ENCODE data around the gene HYDIN.
"Not testable (repeated sequence)": the region's sequence is repeated elsewhere in the genome, so short reads cannot be mapped to it uniquely, and the experiment has no call there.

The HYDIN gene

GRCh38 chr16:70822734-70823133 lies 407.8 kb downstream of the HYDIN start:
- not testable (repeated sequence) for H4K91ac ChIP-seq (ENCODE audit: low read depth, low read length, poor library complexity); H2AK5ac ChIP-seq (ENCODE audit: low read depth, low read length); H2BK12ac ChIP-seq (ENCODE audit: low read length); H3K4me1 ChIP-seq (ENCODE audit: control insufficient read depth in 2 of 2, insufficient read depth in 1 of 2, low read depth in 1 of 2, low read length in 2 of 2); DNase-seq (ENCODE audit: low spot score); H3K9me3 ChIP-seq (replicated peaks in 1 of 2; ENCODE audit: control insufficient read depth in 2 of 2, insufficient read depth in 1 of 2, low read depth in 1 of 2, low read length in 2 of 2); H3K79me1 ChIP-seq (ENCODE audit: low read depth, low read length); H3K4me2 ChIP-seq (ENCODE audit: insufficient read depth, low read length, poor library complexity, severe bottlenecking); H3K4me3 ChIP-seq (ENCODE audit: low read length in 2 of 2); H2BK15ac ChIP-seq (ENCODE audit: low read length); H2AFZ ChIP-seq (ENCODE audit: low read length); H3K4ac ChIP-seq (ENCODE audit: low read length); H3K23ac ChIP-seq (ENCODE audit: low read depth, low read length, poor library complexity); H3K36me3 ChIP-seq (replicated peaks in 1 of 2; ENCODE audit: control insufficient read depth in 2 of 2, insufficient read depth in 2 of 2, low read length in 2 of 2); H2BK5ac ChIP-seq (ENCODE audit: low read length); H3K18ac ChIP-seq (ENCODE audit: low read length); H3K9ac ChIP-seq (ENCODE audit: low read depth, low read length, poor library complexity); H2BK120ac ChIP-seq (ENCODE audit: low read depth, low read length); H3K14ac ChIP-seq (ENCODE audit: low read length); H3K27me3 ChIP-seq (ENCODE audit: control insufficient read depth in 3 of 3, insufficient read depth in 3 of 3, low read depth in 1 of 3, low read length in 3 of 3); H3K27ac ChIP-seq (replicated peaks; ENCODE audit: low read length); H4K8ac ChIP-seq (ENCODE audit: low read depth, low read length)
- no CpG with 5 or more reads among the region's 2 CpGs for WGBS, 2 donors (ENCODE audit: extremely low coverage in 2 of 2, insufficient read length in 2 of 2, insufficient replicate concordance in 1 of 2)

GRCh38 chr16:70818088-70818487 lies 412.4 kb downstream of the HYDIN start:
- not testable (repeated sequence) for H2BK120ac ChIP-seq (ENCODE audit: low read depth, low read length); H4K91ac ChIP-seq (ENCODE audit: low read depth, low read length, poor library complexity); H3K14ac ChIP-seq (ENCODE audit: low read length); H2BK5ac ChIP-seq (ENCODE audit: low read length); H3K27me3 ChIP-seq (ENCODE audit: control insufficient read depth in 3 of 3, insufficient read depth in 3 of 3, low read depth in 1 of 3, low read length in 3 of 3); H3K4me1 ChIP-seq (ENCODE audit: control insufficient read depth in 2 of 2, insufficient read depth in 1 of 2, low read depth in 1 of 2, low read length in 2 of 2); H3K4me3 ChIP-seq (ENCODE audit: low read length in 2 of 2); H3K23ac ChIP-seq (ENCODE audit: low read depth, low read length, poor library complexity); H2BK15ac ChIP-seq (ENCODE audit: low read length); H3K18ac ChIP-seq (ENCODE audit: low read length); H3K9ac ChIP-seq (ENCODE audit: low read depth, low read length, poor library complexity); H3K36me3 ChIP-seq (replicated peaks in 1 of 2; ENCODE audit: control insufficient read depth in 2 of 2, insufficient read depth in 2 of 2, low read length in 2 of 2); H3K27ac ChIP-seq (replicated peaks; ENCODE audit: low read length); H3K9me3 ChIP-seq (replicated peaks in 1 of 2; ENCODE audit: control insufficient read depth in 2 of 2, insufficient read depth in 1 of 2, low read depth in 1 of 2, low read length in 2 of 2); DNase-seq (ENCODE audit: low spot score); H2BK12ac ChIP-seq (ENCODE audit: low read length); H3K4me2 ChIP-seq (ENCODE audit: insufficient read depth, low read length, poor library complexity, severe bottlenecking); H2AFZ ChIP-seq (ENCODE audit: low read length); H4K8ac ChIP-seq (ENCODE audit: low read depth, low read length); H3K4ac ChIP-seq (ENCODE audit: low read length); H3K79me1 ChIP-seq (ENCODE audit: low read depth, low read length); H2AK5ac ChIP-seq (ENCODE audit: low read depth, low read length)
- no CpG with 5 or more reads among the region's 13 CpGs for WGBS, 2 donors (ENCODE audit: extremely low coverage in 2 of 2, insufficient read length in 2 of 2, insufficient replicate concordance in 1 of 2)

- Histone ChIP-seq H3K27me3 (ENCODE audit: control insufficient read depth in 3 of 3, insufficient read depth in 3 of 3, low read depth in 1 of 3, low read length in 3 of 3) (peaks cover 0 to 10% (median 0%) of the 10 kb centered on the region in 3 experiments), H4K91ac (ENCODE audit: low read depth, low read length, poor library complexity) (no peak overlapping the region), H2BK120ac (ENCODE audit: low read depth, low read length) (no peak overlapping the region), H4K8ac (ENCODE audit: low read depth, low read length) (no peak overlapping the region), H2AK5ac (ENCODE audit: low read depth, low read length) (no peak overlapping the region), H3K4ac (ENCODE audit: low read length) (no peak overlapping the region), H3K4me3 (ENCODE audit: low read length in 2 of 2) (no peak overlapping the region), H3K9ac (ENCODE audit: low read depth, low read length, poor library complexity) (no peak overlapping the region), H3K79me1 (ENCODE audit: low read depth, low read length) (no peaks in the 10 kb centered on the region), H3K14ac (ENCODE audit: low read length) (no peak overlapping the region), H3K9me3 (replicated peaks in 1 of 2; ENCODE audit: control insufficient read depth in 2 of 2, insufficient read depth in 1 of 2, low read depth in 1 of 2, low read length in 2 of 2) (no peaks in the 10 kb centered on the region), H2BK5ac (ENCODE audit: low read length) (no peak overlapping the region), H3K23ac (ENCODE audit: low read depth, low read length, poor library complexity) (no peak overlapping the region), H3K36me3 (replicated peaks in 1 of 2; ENCODE audit: control insufficient read depth in 2 of 2, insufficient read depth in 2 of 2, low read length in 2 of 2) (no peaks in the 10 kb centered on the region), H2AFZ (ENCODE audit: low read length) (no peak overlapping the region), H2BK12ac (ENCODE audit: low read length) (no peak overlapping the region), H3K4me1 (ENCODE audit: control insufficient read depth in 2 of 2, insufficient read depth in 1 of 2, low read depth in 1 of 2, low read length in 2 of 2) (no peaks in the 10 kb centered on the region), H3K27ac (replicated peaks; ENCODE audit: low read length) (no peak overlapping the region), H2BK15ac (ENCODE audit: low read length) (no peak overlapping the region), H3K4me2 (ENCODE audit: insufficient read depth, low read length, poor library complexity, severe bottlenecking) (no peak overlapping the region), H3K18ac (ENCODE audit: low read length) (no peak overlapping the region)
- no peak for DNase-seq (ENCODE audit: low spot score)
- no CpG with 5 or more reads among the region's 9 CpGs for WGBS, 2 donors (ENCODE audit: extremely low coverage in 2 of 2, insufficient read length in 2 of 2, insufficient replicate concordance in 1 of 2)
These were observed 421.0 kb downstream of the HYDIN start for GRCh38 chr16:70809392-70810060.

- Histone ChIP-seq H3K79me1 (ENCODE audit: low read depth, low read length) (no peaks in the 10 kb centered on the region), H3K27ac (replicated peaks; ENCODE audit: low read length) (no peak overlapping the region), H3K14ac (ENCODE audit: low read length) (no peak overlapping the region), H3K4ac (ENCODE audit: low read length) (no peak overlapping the region), H3K4me3 (ENCODE audit: low read length in 2 of 2) (no peak overlapping the region), H3K27me3 (ENCODE audit: control insufficient read depth in 3 of 3, insufficient read depth in 3 of 3, low read depth in 1 of 3, low read length in 3 of 3) (peaks cover 0 to 19% (median 0%) of the 10 kb centered on the region in 3 experiments), H3K18ac (ENCODE audit: low read length) (no peak overlapping the region), H2BK12ac (ENCODE audit: low read length) (no peak overlapping the region), H3K36me3 (replicated peaks in 1 of 2; ENCODE audit: control insufficient read depth in 2 of 2, insufficient read depth in 2 of 2, low read length in 2 of 2) (no peaks in the 10 kb centered on the region), H3K4me1 (ENCODE audit: control insufficient read depth in 2 of 2, insufficient read depth in 1 of 2, low read depth in 1 of 2, low read length in 2 of 2) (no peaks in the 10 kb centered on the region), H3K9me3 (replicated peaks in 1 of 2; ENCODE audit: control insufficient read depth in 2 of 2, insufficient read depth in 1 of 2, low read depth in 1 of 2, low read length in 2 of 2) (peaks cover 0 to 1% of the 10 kb centered on the region in 2 donors), H4K8ac (ENCODE audit: low read depth, low read length) (no peak overlapping the region), H3K9ac (ENCODE audit: low read depth, low read length, poor library complexity) (no peak overlapping the region), H2BK120ac (ENCODE audit: low read depth, low read length) (no peak overlapping the region), H2AK5ac (ENCODE audit: low read depth, low read length) (no peak overlapping the region), H4K91ac (ENCODE audit: low read depth, low read length, poor library complexity) (no peak overlapping the region), H2AFZ (ENCODE audit: low read length) (no peak overlapping the region), H2BK15ac (ENCODE audit: low read length) (no peak overlapping the region), H3K23ac (ENCODE audit: low read depth, low read length, poor library complexity) (no peak overlapping the region), H3K4me2 (ENCODE audit: insufficient read depth, low read length, poor library complexity, severe bottlenecking) (no peak overlapping the region), H2BK5ac (ENCODE audit: low read length) (no peak overlapping the region)
- DNase-seq (ENCODE audit: low spot score), result no peak
These were observed 422.2 kb downstream of the HYDIN start for GRCh38 chr16:70808371-70808770.
